ENCODE results near the gene THAP11. TPM values are rescaled to one million over a fixed set of nuclear protein-coding genes. Genes with fewer than 3 reads are reported as not detected.

The THAP11 gene
- total RNA-seq, 1 donor from 2014 or later: 26.1 TPM

- intact Hi-C loops (cut with DNase I): no loop called here
- H3K27me3 ChIP-seq (ENCODE audit: low read depth): no peaks in the 10 kb centered on the region
- TF ChIP-seq, protein P1, sequence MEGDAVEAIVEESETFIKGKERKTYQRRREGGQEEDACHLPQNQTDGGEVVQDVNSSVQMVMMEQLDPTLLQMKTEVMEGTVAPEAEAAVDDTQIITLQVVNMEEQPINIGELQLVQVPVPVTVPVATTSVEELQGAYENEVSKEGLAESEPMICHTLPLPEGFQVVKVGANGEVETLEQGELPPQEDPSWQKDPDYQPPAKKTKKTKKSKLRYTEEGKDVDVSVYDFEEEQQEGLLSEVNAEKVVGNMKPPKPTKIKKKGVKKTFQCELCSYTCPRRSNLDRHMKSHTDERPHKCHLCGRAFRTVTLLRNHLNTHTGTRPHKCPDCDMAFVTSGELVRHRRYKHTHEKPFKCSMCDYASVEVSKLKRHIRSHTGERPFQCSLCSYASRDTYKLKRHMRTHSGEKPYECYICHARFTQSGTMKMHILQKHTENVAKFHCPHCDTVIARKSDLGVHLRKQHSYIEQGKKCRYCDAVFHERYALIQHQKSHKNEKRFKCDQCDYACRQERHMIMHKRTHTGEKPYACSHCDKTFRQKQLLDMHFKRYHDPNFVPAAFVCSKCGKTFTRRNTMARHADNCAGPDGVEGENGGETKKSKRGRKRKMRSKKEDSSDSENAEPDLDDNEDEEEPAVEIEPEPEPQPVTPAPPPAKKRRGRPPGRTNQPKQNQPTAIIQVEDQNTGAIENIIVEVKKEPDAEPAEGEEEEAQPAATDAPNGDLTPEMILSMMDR (IDR thresholded peaks at IDR 0.05): no peak
- no peak for ATAC-seq
- H3K36me3 ChIP-seq: no peaks in the 10 kb centered on the region
- H3K9me3 ChIP-seq: no peaks in the 10 kb centered on the region
- no peak for DNase-seq
- peaks cover 12% of the 10 kb centered on the region for H3K4me1 ChIP-seq
- H3K4me3 ChIP-seq: no peak overlapping the region
- H3K27ac ChIP-seq: no peak overlapping the region
Measured at GRCh38 chr16:67837811-67838210, 4.3 kb upstream of the THAP11 start.

DNA sequence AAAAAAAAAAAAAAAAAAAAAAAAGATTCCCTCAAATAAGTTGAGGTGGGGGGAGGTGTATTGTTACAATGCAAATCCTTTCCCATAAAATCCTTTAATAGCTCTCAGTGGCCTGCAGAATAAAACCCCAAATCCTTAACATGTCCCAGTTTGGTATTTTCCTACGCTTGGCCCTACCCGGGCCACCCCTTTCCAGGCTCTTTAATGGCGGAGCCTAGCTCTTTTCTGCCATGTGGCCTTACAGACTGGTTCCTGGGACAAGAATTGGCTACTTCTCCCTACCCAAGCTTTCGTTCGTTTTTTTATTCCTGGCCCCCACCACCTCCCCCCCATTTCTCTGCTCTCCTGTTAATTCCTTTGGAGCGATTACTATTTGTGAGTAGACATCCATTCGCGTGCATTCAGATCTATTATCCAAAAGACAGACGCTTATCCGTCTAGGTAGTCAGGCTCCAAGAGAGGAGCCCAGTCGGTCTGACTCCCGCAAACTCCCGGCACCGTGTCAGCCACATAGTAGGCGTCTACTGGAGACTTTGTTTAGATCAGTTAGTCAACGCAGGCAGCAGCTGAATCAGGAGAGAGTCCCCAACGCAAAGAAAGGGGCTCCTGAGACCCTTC, 813 bp upstream of the THAP11 start:
- ATAC-seq (peak in 1 of 2 donors; percentile 0), DNase-seq (no peak)
- H3K27ac ChIP-seq: peak overlapping the region; percentile 98
- H3K27me3 ChIP-seq (ENCODE audit: low read depth): no peaks in the 10 kb centered on the region
- intact Hi-C loops (cut with DNase I): no loop called here
- H3K9me3 ChIP-seq: no peaks in the 10 kb centered on the region
- H3K4me1 ChIP-seq: peaks cover 33% of the 10 kb centered on the region
- peak overlapping the region; percentile 75 for H3K4me3 ChIP-seq
- TF ChIP-seq, protein P1 (IDR thresholded peaks at IDR 0.05): no peak
- no peaks in the 10 kb centered on the region for H3K36me3 ChIP-seq

DNA sequence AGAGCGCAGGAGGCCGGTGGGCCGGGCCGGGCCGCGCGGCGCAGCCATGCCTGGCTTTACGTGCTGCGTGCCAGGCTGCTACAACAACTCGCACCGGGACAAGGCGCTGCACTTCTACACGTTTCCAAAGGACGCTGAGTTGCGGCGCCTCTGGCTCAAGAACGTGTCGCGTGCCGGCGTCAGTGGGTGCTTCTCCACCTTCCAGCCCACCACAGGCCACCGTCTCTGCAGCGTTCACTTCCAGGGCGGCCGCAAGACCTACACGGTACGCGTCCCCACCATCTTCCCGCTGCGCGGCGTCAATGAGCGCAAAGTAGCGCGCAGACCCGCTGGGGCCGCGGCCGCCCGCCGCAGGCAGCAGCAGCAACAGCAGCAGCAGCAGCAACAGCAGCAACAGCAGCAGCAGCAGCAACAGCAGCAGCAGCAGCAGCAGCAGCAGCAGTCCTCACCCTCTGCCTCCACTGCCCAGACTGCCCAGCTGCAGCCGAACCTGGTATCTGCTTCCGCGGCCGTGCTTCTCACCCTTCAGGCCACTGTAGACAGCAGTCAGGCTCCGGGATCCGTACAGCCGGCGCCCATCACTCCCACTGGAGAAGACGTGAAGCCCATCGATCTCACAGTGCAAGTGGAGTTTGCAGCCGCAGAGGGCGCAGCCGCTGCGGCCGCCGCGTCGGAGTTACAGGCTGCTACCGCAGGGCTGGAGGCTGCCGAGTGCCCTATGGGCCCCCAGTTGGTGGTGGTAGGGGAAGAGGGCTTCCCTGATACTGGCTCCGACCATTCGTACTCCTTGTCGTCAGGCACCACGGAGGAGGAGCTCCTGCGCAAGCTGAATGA, 606 bp downstream of the THAP11 start:
- intact Hi-C loops (cut with DNase I): no loop called here
- Histone ChIP-seq H3K27me3 (ENCODE audit: low read depth) (no peaks in the 10 kb centered on the region), H3K36me3 (no peaks in the 10 kb centered on the region), H3K9me3 (no peaks in the 10 kb centered on the region), H3K27ac (peak overlapping the region; percentile 98), H3K4me3 (peak overlapping the region; percentile 75), H3K4me1 (peaks cover 37% of the 10 kb centered on the region)
- peak; percentile 79 for DNase-seq
- ATAC-seq: peak; percentile 30 to 35
- TF ChIP-seq, protein P1 (IDR thresholded peaks at IDR 0.05): peak; percentile 26

DNA sequence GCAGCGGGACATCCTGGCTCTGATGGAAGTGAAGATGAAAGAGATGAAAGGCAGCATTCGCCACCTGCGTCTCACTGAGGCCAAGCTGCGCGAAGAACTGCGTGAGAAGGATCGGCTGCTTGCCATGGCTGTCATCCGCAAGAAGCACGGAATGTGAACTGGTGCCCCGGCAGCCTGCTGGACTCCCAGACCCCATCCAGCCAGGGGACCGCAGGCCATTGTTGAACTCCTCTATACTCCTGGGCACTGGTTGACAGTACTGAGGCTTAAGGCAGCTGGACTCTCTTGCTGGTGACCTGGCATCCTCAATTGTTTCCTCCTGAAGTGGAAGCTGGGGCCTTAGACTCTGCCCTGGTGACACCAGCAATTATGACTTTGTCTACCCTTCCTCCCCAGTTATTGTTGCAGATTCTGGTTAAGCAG, 1.2 kb downstream of the THAP11 start:
- DNase-seq (no peak), ATAC-seq (no peak)
- H3K4me1 ChIP-seq: peaks cover 44% of the 10 kb centered on the region
- intact Hi-C loops (cut with DNase I): no loop called here
- H3K36me3 ChIP-seq: no peaks in the 10 kb centered on the region
- no peaks in the 10 kb centered on the region for H3K9me3 ChIP-seq
- H3K27ac ChIP-seq: peak overlapping the region; percentile 98
- TF ChIP-seq, protein P1 (IDR thresholded peaks at IDR 0.05): no peak
- H3K27me3 ChIP-seq (ENCODE audit: low read depth): no peaks in the 10 kb centered on the region
- H3K4me3 ChIP-seq: peak overlapping the region; percentile 75

DNA sequence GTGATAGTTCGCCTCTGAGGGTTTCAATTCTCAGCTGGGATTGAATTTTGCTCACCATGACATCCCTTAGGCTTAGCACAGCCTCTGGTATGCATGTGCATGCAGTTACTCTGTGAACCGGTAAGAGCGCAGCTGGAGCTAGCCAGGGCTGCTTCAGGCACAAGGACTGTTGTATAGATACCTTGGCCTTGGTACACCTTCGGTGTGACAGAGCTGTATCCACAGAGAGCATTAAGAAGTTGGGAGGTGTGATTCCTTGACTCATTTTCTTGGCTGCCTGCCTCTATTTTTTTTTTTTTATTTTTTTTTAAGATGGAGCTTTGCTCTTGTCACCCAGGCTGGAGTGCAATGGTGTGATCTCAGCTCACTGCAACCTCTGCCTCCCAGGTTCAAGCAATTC, 2.4 kb downstream of the THAP11 start:
- Histone ChIP-seq H3K36me3 (no peaks in the 10 kb centered on the region), H3K9me3 (no peaks in the 10 kb centered on the region), H3K4me1 (peaks cover 49% of the 10 kb centered on the region), H3K27me3 (ENCODE audit: low read depth) (no peaks in the 10 kb centered on the region), H3K4me3 (peak overlapping the region; percentile 75), H3K27ac (no peak overlapping the region)
- intact Hi-C loops (cut with DNase I): no loop called here
- DNase-seq: no peak
- TF ChIP-seq, protein P1 (IDR thresholded peaks at IDR 0.05): no peak
- ATAC-seq: no peak
